HG02840 (cell line): Measurements from ENCODE around the gene PTPRN2.

Experiments used
- ATAC-seq: cut with Tn5 transposase; IDR thresholded peaks from one replicate; pipeline ENCODE4 v1.9.1; 2021; ENCODE audit warnings: mild to moderate bottlenecking, moderate library complexity, moderate number of reproducible peaks; ENCODE audit not compliant: unreplicated experiment, low FRiP score

PTPRN2 gene

DNA sequence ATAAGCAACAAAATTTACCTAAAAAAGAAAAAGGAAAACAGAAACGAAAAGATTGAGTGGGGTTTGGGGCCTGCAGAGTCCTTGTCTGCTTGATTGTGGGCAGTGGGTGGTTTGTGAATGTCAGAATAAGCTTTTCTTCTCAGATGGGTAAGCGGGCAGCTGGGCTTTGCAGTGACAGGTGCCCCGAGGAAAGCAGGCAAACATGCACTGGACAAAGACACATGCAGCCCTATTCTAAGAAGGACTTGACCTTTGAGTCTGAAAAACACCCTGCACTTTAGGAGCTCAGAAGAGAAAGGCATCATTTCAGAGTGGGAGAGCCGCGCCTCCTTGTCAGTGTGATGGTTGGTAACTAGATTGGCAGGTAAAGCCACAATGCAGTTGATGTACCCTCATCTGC lies 562.7 kb downstream of the PTPRN2 start:
- ATAC-seq: no peak

DNA sequence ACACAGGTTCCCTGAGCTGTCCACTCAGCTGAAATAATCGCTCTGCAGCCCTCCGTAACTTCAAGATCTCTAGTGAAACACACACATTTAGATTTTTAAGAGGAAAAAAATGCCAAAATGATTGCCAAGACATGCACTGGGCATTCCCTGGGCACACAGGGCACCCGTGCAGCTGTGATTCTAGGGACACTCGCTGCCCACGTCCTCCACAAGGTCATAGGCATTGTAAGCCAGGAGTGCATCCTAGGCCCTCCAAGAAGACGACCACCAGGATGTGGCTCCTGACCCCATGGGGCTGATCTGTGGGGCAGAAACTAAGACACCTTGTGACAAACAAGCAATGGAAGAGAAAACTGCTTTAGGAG lies 563.3 kb downstream of the PTPRN2 start:
- no peak for ATAC-seq

DNA sequence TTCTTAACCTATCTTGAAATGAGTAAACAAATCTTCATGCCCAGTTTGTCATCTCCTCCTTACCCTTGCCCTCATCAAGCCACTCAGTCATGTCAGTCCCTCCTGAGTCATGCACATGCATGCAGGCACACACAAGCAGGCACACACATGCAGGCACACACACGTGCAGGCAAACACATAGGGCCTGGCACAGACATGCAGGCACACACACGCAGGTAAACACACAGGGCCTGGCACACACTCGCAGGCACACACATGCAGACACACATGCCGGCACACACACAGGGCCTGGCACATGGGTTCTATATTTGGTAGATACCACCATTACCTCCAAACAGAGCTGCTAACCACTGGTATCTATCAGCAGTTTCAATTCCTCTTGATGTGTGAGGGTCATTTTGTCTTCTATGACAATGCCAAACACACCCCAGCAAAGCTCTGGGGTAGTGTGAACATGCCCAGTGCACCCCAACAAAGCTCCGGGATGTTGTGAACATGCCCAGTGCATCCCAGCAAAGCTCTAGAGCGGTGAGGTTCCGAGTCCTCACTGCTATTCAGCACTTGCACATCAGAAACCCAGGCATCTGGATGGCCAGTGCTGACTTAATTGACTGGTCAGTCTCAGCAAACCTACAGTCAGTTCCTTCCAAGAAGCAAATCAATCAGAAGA lies 563.8 kb downstream of the PTPRN2 start:
- ATAC-seq: no peak

DNA sequence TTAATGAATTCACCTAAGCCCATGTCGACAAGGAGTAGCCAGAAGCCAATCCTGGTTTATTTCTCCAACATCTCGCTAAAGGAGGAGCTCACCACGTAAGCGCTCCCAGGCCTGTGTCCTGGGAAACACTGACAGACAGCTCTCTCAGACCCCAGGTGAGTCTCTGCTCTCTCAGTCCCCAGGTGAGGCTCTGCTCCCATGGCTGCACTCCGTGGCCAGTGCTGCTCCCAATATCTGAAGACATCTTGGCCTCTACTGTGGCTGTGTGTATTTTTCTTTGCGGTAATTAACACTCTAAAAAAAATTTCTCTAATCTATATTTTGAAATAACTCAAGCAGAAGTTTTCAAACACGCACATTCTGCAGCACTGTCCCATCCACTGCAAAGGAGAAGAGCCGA lies 564.5 kb downstream of the PTPRN2 start:
- no peak for ATAC-seq

DNA sequence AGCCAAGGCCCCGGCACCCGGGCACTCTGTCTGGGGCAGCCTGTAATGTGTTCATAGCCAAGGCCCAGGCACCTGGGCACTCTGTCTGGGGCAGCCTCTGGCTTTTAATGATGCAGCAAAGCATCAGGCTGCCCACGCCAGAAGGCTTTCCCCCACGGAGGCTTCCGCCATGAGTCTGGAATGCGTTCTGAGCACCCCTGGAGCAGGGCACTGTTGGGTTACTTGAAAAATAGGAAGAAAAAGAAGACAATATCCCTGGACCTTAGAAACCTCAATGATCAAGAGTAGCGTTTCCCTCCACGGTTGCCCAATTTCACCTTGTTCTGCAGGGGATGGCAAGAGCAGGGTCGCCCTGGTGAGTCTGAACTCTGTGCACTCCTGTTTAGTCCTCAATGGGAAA lies 565.0 kb downstream of the PTPRN2 start:
- no peak for ATAC-seq

DNA sequence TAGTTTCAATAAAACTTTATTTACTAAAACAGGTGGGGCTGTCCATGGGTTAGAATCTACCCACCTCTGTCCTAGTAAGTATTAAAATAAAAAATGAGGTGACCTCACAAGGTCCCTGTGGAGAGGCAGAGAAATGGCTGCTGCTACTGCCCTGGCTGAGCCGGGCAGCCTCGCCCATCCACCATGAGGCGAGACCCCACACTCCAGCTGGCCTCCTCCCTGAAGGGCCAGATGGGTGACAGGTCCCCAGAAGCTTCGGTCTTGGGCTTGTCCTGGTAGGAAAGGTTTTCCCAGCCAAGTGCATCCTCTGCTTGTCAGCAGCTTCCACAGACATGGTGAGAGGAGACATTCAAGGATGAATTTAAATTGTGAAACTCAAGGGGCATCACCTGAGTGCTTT lies 565.8 kb downstream of the PTPRN2 start:
- no peak for ATAC-seq

DNA sequence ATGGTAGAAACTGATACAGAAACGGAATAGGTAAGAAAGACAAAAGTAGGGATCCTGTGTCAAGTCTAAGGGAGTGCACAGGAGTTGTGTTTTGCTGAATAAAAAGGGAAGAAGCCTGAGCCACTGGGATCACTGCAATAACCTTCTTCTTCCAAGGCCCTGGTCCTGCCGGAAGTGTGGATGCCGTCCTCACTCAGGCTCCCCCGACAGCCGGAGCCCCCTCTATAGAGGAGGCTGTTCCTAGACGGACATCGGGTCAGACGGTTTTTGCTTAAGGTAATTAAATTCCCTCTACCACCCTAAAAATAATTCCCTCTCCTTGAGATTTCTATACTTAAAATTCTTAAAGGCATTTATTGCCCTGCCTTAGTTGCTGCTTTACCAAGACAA lies 566.9 kb downstream of the PTPRN2 start:
- no peak for ATAC-seq

DNA sequence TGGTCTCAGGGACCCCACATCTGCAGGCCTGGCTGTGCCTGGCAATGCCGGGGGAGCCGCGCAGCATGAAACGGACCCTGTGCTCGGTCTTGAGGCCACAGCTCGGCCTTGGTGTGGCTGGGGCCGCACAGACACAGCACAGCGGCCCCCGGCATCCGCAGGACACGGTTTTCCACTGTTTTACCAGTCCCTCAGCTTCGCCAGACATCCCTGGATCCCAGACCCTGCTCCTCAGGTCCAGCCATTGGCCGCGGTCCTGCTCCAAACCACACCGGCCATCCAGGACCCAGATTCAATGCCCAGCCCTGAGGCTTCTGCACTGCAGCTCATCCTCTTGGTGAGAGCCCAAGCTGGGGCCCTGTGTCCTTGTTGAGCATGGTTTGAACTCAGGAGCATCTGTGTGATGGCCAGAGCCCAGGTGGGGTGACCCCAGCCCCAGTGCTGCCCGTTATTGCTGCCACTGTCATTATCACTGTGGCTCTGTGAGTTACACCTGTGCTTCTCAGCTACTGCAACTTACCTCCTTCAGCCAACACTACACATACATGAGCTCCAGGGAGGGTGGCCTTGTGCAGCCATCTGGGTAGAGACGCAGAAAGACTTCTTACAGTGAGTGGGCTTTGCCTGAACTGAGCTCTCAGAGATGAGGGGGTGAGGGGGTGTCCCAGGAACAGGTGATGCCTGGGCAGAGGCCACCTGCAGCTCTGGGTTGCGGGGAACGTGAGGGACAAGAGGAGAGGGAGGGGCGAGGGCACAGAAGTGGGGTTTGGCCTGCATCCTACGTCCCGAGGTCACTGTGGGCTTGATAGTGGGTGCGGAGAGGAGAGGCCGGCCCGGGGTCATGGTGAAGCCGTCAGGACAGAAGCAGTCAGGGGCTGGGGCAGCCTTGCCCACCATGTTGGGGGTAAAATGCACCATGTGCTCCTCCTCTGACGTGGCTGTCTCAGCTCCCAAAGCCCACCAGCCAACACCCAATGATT lies 567.6 kb downstream of the PTPRN2 start:
- ATAC-seq: no peak

DNA sequence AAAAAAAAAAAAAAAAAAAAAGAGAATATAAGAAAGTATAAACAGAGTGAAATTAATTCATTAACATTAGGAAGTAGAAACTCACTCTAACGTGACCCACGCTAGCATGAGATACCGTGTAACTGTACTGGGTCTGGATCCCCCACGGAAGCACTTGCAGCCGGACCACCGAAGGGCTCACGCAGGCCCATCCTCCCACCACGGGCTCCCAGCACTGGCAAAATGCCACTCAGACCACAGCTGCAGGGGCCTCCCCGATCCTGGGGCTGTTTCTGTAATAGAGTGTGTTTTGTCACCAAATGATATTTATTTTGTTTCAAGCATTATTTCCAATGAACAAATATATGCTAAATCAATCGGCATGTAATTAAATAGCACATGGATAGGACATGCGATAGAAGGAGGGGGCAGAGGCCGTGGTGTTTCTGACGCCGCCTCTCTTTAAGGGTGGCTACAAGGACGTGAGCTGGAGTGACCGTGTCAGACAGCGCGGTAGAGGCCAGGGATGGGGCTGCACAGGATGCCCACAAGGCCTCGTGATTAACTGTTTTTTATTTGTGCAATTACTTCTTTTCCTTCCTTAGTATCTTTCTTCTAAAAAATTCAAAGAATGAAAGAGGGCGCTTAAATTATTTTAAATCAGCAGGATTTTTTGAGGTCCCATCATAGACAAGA lies 568.5 kb downstream of the PTPRN2 start:
- ATAC-seq: no peak

DNA sequence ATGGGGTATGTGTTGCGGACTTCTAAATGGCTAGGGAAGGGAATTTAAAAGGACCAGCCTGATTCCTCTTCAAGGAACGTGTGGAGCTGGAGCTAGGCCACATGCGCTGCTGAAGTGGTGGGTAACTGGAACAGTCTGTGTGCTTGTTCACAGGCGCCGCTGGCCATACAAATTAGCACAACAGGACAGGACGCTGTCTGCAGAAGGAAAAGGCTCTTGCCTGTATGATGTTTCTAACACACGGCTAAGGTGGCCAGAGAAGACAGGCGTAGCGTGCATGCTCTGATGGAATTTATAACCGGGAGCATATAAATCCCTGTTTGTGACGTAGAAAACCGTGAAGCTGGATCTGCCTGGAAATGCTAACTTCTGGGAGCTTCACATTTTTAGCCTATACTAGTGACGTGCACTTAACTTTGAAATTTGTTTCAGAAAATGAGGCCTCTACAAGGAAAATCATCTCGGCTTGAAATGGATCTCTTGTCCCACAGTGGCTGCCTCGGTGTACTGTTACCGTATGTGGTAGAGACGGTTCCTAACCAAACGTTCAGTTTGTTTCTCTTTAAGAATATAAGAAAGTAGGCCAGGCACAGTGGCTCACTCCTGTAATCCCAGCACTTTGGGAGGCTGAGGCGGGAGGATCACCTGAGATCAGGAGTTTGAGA lies 569.4 kb downstream of the PTPRN2 start:
- no peak for ATAC-seq

DNA sequence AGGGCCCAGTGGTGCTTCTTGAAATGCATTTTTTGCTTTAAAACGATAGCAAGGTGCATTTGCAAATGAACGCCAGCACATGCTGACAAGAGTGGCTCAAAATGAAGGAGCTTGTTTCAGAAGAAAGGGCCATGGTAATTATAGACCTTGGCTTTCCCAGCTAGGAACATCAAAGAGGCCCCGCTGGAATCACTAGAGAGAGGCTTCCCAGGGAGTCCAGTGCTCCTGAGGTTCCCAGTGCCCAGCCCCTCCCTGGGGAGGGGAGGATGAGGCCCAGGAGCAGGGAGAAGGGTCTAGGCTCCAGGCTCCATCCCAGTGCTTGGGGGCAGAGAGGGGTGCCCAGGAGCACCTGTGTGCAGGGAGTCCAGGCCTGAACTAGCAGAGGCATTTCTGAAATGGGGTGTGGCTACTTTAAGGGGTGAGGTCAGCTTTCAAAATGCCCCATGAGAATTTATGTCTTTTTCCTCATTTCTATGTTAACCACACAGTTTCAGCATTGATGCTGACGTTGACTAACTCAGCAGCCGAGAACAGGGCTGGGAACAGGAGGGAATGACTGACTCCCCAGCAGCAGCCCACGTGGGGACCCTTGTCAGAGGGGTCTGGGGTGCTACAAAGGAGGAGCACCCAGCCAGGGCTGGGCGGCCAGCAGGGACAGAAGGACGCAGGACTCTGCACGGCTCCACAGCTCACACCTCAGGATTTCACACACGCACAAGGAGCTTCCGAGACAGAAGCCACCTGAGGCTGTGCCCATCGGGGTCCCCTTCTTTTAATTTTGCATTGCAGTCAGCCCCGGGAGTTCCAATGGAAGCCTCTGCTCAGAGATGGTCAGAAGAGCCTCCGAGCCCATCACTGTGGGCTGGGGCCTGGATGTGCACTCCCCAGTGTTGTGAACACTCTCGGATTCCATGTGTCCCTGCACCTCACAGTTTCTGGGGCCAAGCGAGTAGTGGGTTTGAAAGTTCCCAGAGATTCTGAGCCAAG lies 570.2 kb downstream of the PTPRN2 start:
- ATAC-seq: no peak

DNA sequence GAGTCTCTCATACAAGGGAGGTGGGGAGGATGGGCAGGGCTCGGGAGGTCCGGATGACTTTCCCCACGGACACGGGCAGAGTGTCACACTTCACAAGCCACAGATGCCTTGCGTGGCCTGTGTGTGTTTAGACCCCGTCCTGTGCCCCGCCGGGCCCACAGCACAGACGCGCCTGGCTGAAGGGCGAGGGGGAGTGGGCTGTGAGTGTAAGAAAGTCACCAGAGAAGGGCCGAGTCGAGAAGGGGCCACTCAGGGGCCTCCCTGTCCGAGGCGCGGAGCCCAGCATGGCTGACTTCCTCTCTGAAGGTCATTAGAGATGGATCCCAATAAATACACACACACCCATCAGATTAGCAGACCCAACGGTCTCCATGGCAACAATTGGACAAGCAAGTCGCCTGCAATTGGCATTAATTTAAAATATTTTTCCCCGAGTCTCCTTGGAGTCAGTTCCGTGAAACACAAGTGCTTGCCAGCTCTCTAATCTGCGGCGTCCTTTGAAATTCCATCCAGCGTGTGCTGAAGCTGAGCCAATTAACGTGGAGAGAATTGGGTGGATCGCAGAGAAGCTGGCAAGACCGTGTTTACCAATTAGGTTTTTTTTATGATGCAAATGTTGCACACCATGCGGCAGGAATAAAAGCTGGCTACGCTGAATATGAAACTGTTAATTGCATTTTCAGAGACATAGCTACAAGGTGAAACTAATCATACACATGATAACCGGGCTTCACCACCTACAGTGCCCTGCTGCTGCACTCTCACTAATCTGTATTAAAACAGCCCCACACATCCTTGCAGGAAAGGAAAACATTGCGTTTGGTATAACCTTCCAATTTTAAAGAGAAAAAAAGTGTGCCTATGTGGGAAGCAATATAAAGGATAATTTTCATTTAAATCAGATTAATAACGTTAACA lies 571.2 kb downstream of the PTPRN2 start:
- ATAC-seq: no peak

DNA sequence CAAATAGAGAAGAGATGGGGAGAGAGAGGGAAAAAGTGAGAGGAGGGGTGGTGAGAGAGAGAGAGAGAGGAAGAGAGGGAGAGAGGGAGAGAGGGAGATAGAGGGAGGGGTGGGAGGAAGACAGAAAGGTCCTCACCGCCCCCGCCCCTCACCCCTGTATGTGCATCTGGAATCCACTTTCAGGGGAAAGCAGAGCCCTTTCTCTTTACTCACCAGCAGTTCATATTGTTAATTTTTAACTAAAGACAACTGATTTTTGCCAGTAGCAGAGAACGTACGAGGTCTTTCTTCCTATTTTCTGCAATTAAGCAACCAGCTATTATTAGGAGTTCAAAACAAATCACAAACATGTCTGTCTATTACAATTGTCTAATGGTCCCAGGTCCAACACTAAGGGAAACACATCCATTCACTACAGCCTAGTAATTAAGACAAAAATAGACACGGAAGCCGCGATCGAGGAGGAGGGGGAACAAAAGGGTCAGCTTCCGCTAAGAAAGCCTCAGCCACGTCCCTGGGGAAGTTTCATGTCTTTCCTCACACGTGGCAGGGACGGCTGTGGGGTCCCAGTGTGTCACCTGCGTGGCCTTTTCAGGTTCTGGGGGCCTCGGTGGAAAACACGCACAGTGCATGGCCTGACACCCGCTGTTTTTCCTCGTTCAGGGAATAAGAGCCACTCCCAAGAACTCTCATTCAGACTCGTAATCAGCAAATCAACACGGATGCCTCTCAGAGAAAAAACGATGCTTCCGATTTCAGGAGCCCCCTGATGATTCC lies 572.0 kb downstream of the PTPRN2 start:
- ATAC-seq: no peak

DNA sequence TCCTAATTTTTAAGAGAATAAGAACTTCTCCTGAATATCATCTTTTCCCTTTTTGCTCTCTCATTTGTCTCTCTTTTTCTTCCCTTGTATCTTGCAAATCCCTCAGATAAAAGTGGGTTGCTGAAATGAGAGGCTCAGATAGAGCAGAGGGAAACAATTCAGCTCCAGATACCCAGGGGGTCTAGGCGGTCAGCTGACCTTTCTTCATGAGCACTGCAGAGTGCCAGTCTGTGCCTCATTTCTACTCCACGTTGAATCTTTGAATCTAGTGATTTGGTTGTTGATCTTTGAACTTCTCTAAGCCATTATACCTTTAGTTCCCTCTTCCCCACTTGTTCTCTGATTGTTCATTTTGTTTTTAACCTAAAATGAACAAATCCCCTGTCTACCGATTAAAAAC lies 572.6 kb downstream of the PTPRN2 start:
- no peak for ATAC-seq

DNA sequence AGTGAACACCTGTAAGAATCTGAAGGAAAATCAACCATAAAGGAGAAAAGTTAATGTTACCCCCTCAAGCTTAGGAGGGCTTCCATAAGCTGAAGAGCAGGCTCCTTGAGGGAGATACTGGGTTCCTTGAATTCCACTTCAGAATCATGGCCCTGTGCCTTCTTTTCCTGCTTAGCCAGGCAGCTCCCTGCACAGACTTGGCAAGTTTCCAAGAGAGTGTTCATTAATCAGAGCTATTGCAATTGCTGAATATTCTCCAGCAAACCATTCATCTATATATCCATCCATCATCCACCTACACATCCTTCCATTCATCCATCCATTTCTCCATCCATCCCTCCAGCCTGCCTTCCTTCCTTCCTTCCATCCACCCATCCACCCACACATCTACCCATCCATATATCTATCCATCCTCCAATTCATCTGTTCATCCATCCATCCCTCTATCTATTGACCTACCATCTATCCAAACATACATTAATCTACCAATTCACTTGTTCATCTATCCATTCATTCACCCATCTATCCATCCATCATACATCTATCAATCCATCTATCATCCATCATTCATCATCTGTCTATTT lies 574.4 kb downstream of the PTPRN2 start:
- no peak for ATAC-seq

DNA sequence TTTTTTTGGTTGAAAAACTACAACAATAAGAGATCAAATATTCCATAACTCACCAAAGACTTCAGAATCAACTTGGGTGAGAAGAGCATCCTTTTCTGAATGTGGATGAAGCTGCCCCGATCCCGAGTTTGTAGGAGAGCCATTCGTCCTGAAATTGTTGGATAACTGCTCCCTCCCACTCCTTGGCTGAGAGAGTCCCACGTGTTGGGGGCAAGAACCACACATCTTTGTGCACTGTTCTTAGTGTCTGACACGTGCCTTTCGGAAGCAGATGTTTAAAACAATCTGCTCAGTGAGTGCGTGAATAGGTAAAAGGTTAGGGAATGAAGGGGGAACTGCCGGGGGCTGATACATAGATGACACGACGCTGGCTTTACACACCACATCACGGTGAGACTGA lies 575.7 kb downstream of the PTPRN2 start:
- no peak for ATAC-seq

DNA sequence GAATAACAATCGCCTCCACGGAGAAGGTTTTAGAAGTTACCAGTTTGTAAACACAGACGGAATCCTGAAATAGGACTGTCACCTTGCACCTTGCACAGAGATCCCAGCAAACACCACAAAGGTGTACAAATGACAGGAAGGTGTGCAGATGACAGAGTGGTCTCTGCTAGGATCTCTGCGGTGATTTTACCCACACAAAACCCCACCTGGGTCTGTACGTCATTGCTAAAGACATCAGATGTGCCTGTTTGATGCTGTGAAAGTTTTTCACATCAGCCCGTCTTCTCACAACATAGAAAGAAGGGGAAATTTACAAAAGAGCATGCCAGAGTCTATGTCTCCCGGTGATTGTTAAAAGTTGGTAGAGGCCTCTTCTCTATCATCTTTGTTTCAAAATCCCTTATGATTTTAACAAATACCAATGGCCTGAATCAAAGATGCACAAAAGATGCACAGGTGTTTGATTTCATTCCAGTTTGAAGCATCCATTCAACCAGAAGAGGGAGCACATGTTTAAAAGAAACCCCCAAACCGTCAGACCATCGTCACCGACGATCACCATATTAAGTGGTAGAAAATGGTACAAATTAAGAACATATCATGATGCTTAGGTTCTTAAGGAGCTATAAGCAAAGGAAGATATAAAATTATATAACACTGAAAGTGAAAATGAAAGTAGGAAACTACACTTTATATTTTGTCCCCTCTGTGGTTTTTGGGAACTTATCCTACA lies 576.5 kb downstream of the PTPRN2 start:
- ATAC-seq: no peak
